GM21515 (cell line): ENCODE measurements around the gene UBE2QL1.
"Not testable (repeated sequence)": the region's sequence is repeated elsewhere in the genome, so short reads cannot be mapped to it uniquely, and the experiment has no call there.

Experiments
- ATAC-seq: cut with Tn5 transposase; IDR thresholded peaks from one replicate; pipeline ENCODE4 v1.9.1; 2021; ENCODE audit not compliant: unreplicated experiment

Gene UBE2QL1

DNA sequence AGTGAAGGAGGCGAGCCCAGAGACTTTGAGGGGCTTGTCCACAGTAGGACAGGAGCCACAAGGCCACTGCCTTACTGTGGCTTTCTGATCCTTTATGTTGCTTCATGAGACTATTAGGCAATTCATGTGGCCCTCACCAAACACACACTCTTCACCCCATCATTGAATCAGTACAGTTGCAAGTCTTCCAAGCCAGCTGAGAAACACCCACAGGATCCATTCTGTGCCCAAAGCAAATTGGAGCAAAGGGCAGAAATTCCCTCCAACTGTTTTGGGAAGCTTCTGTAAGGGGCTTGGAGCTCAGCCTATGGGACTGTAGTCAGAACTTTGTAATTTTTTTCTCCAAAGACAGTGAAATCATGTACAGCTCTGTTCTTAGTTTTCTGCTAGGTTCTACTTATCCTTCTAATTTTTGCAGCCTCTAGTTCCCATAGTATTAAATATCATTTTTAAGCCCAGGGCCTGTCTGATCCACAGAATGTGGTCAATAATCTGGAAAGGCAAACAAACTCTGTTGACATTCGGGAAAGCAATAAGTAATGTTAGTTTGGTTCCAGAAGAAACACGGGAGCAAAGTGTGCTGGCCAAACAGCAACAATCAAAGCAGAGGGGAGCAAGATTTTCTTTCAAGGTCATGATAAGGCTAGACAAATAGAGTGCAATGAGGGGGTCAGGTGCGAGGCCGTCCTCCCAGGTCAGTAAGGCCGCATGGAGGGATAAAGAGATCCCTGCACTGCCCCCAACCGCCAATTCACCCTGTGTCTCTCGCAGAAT is 47.0 kb downstream of the UBE2QL1 start:
- ATAC-seq: no peak

DNA sequence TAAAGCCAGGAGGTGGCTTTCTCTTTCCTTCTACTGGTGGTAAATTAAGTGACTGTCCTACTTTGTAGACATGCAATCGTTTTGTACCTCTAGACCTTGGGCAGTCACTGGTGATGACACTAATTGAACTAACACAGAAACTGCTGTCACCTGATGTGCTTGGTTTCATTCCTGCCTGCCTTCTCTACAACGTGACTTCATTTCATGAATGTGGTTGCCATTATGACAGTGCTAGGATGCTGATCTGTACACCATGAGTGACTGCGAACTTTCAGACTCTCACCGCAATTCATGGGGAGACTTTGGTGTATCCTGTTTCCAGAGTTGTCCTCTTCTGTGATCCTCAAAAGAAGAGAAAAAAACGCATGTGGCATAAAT is 47.5 kb downstream of the UBE2QL1 start:
- ATAC-seq: peak; percentile 96

DNA sequence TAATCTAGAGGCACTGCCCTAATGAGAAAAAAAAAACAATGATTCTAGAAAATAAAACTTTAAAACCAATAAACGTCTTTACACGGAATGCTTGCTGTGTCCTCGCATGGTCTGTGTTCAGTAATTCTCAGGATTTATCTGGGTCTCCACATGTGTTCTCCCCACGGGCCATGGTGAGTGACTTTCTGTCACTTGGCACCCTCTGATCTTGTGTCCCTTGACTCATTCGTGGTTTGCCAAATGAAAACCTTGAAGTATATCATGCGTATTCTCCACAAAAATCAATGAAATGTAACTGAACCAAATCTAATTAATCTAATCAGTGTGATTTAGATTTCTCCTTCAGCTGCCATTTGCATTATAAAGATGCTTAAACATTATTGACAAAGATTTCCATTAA is 48.0 kb downstream of the UBE2QL1 start:
- ATAC-seq: no peak

DNA sequence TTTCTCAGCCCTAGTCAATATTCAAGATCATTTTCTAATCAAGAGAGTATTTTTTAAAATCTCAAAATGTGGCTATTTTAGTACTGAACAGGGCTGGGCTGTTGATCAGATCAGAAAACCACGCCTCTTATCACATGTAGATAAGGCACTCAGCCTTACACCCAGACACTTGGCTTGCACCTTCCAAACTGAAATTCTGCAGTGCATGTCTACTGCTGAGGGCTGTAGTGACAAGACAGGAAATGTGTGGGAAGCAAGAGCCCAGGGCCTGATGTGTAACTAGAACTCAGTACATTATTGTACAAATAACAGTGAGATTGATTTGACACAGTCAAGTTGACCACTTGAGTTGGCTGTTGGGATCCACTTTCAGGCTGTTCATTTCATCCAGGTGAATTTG is 48.6 kb downstream of the UBE2QL1 start:
- ATAC-seq: no peak

DNA sequence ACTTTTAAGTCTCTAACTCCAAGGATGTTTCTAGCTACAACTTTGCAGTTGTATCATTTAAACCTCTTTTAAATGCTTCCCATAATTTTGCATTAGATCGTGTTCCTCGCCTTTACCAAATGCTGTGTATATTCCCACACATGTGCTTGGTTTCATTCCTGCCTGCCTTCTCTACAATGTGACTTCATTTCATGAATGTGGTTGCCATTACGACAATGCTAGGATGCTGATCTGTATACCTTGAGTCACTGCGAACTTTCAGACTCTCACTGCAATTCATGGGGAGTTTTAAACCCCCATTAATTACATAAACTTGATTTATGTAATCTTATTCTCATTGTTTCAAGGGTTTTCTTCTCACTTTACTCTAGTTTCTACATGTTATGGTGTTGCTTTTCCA is 50.3 kb downstream of the UBE2QL1 start:
- no peak for ATAC-seq

DNA sequence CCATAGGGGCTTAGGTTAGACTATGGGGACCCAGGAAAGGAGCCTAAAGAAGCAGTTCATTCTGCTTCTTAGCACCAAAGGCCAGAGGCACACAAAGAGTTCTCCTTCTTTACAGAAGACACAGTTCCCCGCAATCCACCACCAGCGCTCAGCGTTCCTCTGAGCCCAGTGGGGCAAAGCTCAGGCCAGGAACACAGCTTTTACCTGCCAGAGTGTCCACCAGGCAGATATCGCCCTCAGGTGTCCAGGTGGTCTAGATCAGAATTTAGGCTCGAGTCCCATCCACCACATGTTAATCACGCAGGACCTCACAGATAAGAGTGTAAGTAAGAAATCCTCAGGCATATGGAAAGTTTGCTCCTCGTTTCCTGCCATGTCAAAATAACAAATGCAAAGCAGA is 53.0 kb downstream of the UBE2QL1 start:
- ATAC-seq: no peak

DNA sequence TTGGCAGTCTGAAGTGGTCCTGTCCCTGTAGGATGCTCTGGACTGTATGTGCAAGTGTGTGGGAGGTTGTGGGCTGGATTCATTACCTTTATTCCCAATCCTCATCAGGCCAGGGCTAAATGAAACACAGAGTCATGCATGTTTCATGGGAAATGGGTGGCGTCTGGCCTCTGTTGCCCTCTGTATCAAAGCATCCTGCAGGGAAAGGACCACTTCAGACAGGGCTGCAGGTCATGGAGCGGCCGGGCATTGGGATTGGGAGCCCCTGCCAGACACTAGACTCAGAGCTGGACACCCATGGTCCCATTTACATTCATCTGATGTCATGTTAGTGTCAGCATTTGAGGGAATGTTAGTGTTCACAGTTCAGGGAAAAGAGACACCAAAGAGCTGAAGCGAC is 53.8 kb downstream of the UBE2QL1 start:
- ATAC-seq: no peak

DNA sequence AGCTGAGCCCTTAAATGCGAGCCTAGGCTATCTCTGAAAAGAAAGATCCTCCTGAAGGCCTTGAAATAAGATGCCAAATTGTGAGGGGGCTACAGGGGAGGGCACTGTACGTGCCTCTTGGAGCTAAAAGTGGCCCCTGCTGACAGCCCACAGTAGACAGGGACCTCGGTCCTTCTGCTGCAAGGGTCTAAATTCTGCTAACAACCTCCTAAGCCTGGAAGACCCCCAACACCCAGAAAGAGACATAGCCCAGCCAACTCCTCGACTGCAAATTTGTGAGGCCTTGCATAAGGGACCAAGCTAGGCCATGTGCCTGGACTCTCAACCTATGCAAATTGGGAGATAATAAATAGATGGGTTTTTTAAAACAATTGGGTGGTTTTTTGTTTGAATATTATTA is 54.7 kb downstream of the UBE2QL1 start:
- ATAC-seq: no peak

DNA sequence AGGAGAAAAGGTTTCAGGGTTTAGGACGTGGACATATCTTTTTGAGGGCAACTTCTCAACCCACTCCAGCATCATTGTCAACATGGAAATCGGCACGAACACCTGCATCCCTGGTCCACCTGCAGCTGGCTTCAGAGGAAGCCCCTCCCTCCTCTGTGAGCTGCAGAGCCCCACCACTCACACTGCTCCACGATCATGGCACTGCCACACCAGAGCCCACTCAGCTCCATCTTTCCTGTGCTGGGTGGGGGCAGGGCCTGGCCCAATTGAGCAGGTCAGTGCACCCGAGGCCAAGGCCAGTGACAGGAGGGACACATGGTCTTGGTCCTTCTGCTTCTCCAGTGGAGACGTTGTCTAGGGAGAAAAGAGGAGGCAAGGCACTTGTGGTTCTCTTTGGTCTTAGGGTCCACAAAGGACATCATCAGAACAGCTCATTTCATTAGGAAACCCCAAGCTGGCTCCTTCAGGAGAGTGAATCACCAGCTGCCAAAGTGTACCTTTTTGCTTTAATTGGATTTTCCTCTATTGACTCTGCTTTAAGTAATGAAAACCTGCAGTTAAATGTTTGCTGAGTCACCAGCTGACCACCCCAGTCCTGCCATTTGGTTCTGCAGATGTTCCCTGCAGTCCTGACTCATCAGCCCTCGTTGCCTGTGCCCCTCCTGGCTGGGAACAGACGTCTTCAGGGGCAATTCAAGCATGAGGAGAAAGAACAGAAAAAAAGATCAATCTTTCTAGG is 56.2 kb downstream of the UBE2QL1 start:
- ATAC-seq: no peak

DNA sequence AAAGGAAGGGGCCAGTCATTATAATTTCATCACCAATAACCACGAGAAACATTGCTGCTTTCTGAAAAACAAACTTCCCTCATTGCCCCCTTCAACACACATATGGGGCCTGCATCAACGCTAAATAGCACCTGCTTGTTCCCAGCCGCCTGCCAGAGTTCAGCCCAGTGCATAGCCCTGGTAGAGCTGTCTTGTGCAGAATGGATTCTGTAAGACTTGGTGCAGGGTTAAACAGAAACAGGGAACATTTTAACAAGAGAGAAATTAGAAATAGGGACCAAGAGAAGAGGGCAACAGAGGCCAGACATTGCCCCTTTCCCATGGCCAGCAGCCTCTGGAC is 56.7 kb downstream of the UBE2QL1 start:
- no peak for ATAC-seq

DNA sequence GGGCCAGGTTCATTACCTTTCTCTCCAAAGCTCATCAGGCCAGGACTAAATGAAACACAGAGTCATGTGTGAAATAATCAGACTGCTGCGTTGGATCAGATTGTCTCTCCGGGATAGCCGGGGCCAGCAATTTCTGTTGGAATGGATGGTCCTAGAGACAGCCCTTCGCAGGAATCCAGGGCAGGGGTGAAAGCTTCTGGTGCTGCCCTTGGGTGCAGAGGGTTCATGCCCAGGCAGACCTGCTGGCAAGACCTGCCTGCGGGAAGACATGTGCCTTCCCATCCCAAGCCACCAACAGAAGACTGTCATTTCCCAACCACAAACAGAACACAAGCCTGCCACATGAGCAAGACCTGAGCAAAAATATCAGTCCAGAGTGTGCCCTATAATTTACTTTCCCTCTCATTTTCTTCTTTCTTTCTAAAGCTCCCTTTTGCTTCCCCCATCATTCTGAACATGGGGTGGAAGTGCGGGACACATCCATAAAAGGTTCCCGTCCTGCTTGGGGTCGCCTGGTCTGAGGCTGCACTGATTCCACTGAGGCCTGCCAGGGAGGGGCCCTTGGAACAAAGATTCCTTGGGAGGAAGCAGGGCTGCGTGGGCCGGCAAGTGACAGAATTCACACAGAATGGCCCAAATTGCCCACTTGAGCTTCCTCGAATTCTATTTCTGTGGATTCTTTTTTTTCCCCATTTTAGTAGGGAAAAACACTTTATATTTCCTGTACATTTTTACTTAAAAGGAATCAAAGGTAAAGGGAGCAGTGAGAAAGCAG is 57.3 kb downstream of the UBE2QL1 start:
- ATAC-seq: no peak

DNA sequence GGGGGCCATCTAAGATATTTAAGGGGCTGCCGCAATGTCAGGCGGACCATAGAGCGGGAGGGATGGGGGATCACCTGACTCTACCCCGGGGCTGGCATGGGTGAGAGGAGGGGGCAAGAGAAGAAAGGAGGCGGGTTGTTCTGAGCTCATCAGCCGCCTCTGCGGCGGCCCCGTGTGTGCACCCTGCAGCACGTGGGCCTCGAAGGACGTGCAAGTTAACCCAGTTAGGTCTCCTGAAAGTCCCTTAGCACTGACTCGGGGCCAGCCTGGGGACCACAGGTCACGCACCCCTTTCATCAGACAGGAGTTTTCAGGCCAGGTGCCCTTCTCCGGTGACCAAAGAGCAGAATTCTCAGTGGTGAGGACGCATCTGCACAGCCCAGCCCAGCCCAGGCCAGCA is 58.0 kb downstream of the UBE2QL1 start:
- ATAC-seq: no peak

DNA sequence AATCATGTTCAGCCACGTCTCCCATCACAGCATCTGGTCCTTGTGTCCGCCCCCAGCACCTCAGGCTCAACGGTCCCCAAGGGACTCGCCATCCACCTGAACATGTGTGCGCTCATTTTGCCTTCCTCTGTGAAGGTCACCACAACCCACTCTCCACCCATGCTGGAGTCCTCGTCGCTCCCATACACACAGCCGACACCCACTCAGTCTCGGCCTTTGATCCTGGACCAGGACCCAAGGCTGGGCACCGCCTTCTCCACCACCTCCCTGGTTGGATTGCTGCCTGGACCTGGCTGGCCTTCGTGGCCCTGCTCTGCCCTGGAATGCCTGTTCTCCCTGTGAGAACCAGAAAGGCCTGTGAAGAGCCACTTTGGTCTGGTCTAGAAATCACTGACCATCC is 60.3 kb downstream of the UBE2QL1 start:
- ATAC-seq: no peak

DNA sequence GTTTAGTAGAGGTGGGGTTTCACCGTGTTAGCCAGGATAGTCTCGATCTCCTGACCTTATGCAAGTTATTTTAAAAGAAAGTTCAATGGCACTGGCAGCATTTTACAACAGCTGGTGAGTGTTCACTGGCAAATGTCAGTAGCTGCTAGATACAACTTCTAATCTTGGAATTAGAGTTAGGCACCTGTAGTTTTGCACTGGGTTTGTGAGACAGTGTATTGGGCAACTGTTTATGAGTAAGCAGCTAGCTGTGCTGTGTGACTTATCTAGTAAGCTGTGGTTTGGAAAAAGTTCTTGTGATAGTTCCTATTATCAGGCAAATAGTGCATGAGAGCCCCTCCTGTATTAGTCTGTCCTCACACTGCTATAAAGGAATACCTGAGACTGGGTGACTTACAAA is 61.5 kb downstream of the UBE2QL1 start:
- ATAC-seq: no peak

DNA sequence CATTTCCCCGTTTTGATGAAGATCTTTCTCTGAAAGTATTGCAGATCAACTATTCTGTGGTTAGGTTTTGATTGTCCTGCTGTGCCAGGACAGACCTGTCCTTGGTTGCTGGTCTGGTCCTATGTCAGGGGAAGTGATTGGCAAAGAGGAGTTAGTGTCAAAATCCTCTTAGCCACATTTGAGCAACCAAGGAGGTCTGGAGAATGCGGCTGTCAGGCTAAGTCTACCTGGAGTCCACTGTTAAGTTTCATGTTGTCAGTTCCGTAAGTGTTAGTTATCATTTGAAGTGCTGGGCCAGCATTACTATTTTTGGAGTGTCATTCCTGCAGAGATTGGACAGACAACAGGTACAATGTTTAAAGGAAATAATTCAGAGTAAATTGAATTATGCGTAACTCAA is 62.3 kb downstream of the UBE2QL1 start:
- ATAC-seq: no peak

DNA sequence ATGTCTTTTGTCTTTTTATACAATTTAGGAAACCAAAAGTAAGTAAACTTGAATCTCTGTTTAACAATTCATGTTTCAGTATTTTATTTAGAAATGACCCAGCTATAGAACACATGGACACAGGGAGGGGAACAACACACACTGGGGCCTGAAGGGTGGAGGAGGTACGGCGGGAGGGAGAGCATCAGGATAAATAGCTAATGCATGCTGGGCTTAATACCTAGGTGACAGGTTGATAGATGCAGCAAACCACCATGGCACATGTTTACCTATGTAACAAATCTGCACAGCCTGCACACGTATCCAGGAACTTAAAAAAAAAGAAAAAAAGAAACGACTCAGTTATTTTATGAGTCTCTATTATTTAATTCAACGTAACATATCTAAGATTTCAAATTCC is 67.2 kb downstream of the UBE2QL1 start:
- not testable (repeated sequence) for ATAC-seq

DNA sequence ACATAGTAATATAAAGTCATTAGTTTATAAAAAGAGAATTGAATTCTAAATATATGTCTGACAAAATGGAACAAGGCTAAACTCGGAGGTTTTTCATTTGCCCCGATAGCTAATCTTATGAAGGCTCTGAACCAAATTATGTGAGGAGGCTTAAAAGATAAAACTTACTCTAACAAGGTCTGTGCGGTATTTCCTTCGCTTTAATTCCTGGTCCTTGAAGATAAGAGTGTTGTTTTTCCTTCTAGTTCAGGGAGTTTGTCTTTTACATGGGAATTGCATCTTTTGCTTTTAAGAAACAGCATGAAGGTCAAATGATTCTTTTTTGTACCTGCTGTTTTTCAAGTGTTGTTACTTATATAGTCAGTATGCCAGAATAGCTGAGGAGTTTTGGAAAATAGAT is 68.2 kb downstream of the UBE2QL1 start:
- no peak for ATAC-seq

DNA sequence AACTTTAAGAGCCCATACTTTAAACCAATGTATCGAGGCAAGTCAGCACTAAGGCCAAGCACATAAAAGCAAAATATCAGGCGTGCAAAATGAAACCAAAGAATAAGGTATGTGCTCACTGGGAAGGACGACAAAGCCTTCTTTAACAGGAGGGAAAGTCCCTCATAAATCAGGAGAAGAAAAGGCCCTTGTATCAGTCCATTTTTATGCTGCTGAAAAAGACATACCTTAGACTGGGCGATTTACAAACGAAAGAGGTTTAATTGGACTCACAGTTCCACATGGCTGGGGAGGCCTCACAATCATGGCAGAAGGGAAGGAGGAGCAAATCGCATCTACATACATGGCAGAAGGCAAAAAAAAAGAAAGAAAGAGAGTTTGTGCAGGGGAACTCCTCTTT is 68.9 kb downstream of the UBE2QL1 start:
- ATAC-seq: no peak

DNA sequence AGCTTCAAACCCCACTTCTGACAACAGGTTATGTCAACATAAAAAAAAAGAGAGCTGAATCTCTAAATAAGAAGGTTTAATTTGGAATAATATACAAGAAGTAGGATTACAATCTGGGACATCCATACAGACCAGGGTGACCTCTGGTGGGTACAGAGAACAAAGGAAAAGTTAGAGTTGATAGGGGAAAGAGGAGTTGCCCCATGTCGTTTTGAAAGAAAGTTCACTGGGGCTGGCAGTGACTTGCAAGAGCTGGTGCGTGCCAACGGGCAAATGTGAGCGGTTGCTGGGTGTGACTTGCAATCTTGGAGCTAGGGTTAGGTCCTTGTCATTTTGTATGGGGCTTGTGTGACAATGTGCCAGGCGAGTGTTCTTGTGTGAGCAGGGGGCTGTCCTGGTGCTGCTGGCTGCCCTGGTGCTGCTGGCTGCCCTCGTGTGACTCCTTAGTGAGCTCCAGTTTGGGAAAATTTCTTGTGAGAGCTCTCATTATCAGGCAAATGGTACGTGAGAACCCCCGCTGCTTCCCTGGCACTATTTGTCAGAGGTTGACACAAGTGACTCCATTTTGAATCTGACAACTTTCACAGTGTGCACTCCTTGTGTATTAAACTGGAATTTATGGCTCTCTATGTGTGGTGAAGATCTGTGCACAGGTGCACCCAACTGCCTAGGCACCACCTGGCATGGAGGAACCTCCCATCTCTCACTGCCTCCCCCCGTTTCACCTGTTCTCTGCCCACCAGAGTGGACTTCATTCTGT is 69.8 kb downstream of the UBE2QL1 start:
- ATAC-seq: no peak

DNA sequence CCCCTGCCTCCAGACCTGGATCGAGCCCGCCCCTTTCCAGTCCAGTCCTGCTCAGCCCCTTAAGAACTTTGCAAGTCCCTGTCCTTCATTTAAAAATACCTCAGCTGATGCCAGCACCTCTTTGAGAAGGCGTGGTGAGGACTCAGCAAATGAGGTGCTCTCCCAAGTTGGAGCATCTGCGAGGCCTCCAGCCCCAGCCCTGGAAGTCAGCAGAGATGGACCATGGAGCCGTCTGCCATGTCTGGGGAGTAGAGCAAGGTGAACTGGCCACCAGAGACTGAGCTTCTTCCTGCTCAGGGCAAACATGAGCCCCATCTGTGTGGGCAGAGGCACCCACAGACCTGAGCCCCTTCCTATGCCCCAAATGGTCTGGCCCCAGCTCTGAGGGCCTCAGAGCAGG is 71.5 kb downstream of the UBE2QL1 start:
- no peak for ATAC-seq

DNA sequence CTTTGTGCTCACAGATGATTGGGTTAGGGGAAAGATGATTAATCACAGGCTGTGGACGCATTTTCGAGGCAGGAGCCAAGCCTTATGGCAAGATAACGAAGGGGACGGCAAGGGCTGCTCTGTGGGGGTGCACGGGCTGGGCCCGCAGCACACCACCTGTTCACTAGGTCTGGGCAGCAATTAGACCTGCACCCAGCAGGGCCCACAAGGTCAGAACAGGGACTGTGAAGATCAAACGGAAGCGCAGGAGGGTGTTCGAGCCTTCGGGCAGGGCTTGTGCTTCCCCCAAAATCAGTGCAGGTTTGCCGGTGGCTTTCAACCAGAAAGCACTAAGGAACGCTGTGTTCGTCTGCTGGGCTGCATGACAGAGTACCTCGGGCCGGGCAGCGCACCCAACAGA is 73.7 kb downstream of the UBE2QL1 start:
- no peak for ATAC-seq
